Right hindlimb (tissue), 1 donor: Measurements from ENCODE around the gene HOXA4.
A peak's percentile ranks its signal among the peaks of the same experiment; 100 is the strongest.

Experiments used
- DNase-seq: peaks from one replicate; pipeline ENCODE4 v3.0.0-alpha.2; 2018

Gene HOXA4

GRCh38 chr7:27088002-27088922 is 42.3 kb downstream of the HOXA4 start:
- DNase-seq: peak; percentile 29

GRCh38 chr7:27083646-27084045 is 46.9 kb downstream of the HOXA4 start:
- no peak for DNase-seq

- DNase-seq: no peak
These were observed 48.4 kb downstream of the HOXA4 start for GRCh38 chr7:27082171-27082570.

- DNase-seq: no peak
These were observed 49.6 kb downstream of the HOXA4 start for GRCh38 chr7:27080844-27081436.

- no peak for DNase-seq
These were observed 51.2 kb downstream of the HOXA4 start for GRCh38 chr7:27079234-27079975.

- no peak for DNase-seq
These were observed 51.8 kb downstream of the HOXA4 start for GRCh38 chr7:27078616-27079233.
